ENCODE data around the gene SLC24A4. TPM values are rescaled to one million over a fixed set of nuclear protein-coding genes. Genes with fewer than 3 reads are reported as not detected.

Gene SLC24A4
- total RNA-seq, 1 experiment from 2014 or later = not detected

GRCh38 chr14:92529903-92530302 lies 206.9 kb downstream of the SLC24A4 start:
- H3K27ac ChIP-seq (ENCODE audit: low read length) = no peak overlapping the region
- no TSS peak for BruUV-seq (replicated peaks)
- intact Hi-C loops (cut with micrococcal nuclease) = no loop called here
- H3K79me2 ChIP-seq (ENCODE audit: low read length) = no peaks in the 10 kb centered on the region
- H3K9ac ChIP-seq (ENCODE audit: low read length) = no peak overlapping the region
- no peaks in the 10 kb centered on the region for H3K27me3 ChIP-seq (ENCODE audit: low read length)
- no peaks in the 10 kb centered on the region for H4K20me1 ChIP-seq (ENCODE audit: low read length)
- DNase-seq (peak; percentile 18), ATAC-seq (no peak)
- no peaks in the 10 kb centered on the region for H3F3A ChIP-seq (ENCODE audit: low read length, unreplicated experiment)
- no peak for TF ChIP-seq EZH2 (IDR thresholded peaks at IDR 0.05; ENCODE audit: low read length, unreplicated experiment)
- no peak for TF ChIP-seq EZH2phosphoT487 (IDR thresholded peaks at IDR 0.05; ENCODE audit: borderline replicate concordance, low read length)
- no peak for TF ChIP-seq CTCF (conservative IDR thresholded peaks at IDR 0.05; ENCODE audit: low read depth, low read length)
- no peaks in the 10 kb centered on the region for H3K9me3 ChIP-seq (ENCODE audit: low read length)
- ChIA-PET POLR2A (ENCODE audit: unreplicated experiment) (no interaction called here), CTCF (no interaction called here)
- H3K4me3 ChIP-seq (ENCODE audit: low read length) = no peak overlapping the region
- no peaks in the 10 kb centered on the region for H3K36me3 ChIP-seq (ENCODE audit: low read depth, low read length)
- no peak overlapping the region for H3K4me2 ChIP-seq (ENCODE audit: low read length)
- no peaks in the 10 kb centered on the region for H3K9me2 ChIP-seq (replicated peaks; ENCODE audit: low read length)
- H3K4me1 ChIP-seq (ENCODE audit: insufficient read depth, low read length) = no peaks in the 10 kb centered on the region
- H2AFZ ChIP-seq (ENCODE audit: low read length) = no peak overlapping the region

- intact Hi-C loops (cut with micrococcal nuclease) = no loop called here
- DNase-seq (no peak), ATAC-seq (no peak)
- Histone ChIP-seq H2AFZ (ENCODE audit: low read length) (no peak overlapping the region), H3K4me2 (ENCODE audit: low read length) (no peak overlapping the region), H3K9ac (ENCODE audit: low read length) (no peak overlapping the region), H3K9me3 (ENCODE audit: low read length) (no peaks in the 10 kb centered on the region), H3K4me1 (ENCODE audit: insufficient read depth, low read length) (no peaks in the 10 kb centered on the region; the same call in 1 of the 2 replicates), H3K4me3 (ENCODE audit: low read length) (no peak overlapping the region), H3K27ac (ENCODE audit: low read length) (no peak overlapping the region), H3K36me3 (ENCODE audit: low read depth, low read length) (no peaks in the 10 kb centered on the region), H3F3A (ENCODE audit: low read length, unreplicated experiment) (no peaks in the 10 kb centered on the region), H3K9me2 (replicated peaks; ENCODE audit: low read length) (no peaks in the 10 kb centered on the region), H3K27me3 (ENCODE audit: low read length) (no peaks in the 10 kb centered on the region), H4K20me1 (ENCODE audit: low read length) (no peaks in the 10 kb centered on the region), H3K79me2 (ENCODE audit: low read length) (no peaks in the 10 kb centered on the region)
- CTCF ChIA-PET = no interaction called here
- BruUV-seq (replicated peaks) = no TSS peak
- POLR2A ChIA-PET (ENCODE audit: unreplicated experiment) = no interaction called here
- no peak for TF ChIP-seq EZH2 (IDR thresholded peaks at IDR 0.05; ENCODE audit: low read length, unreplicated experiment)
- TF ChIP-seq EZH2phosphoT487 (IDR thresholded peaks at IDR 0.05; ENCODE audit: borderline replicate concordance, low read length) = no peak
- no peak for TF ChIP-seq CTCF (conservative IDR thresholded peaks at IDR 0.05; ENCODE audit: low read depth, low read length)
Measured at GRCh38 chr14:92531106-92531873, 208.3 kb downstream of the SLC24A4 start.

- DNase-seq = no peak
- Histone ChIP-seq H3K9me3 (ENCODE audit: low read length) (no peaks in the 10 kb centered on the region), H2AFZ (ENCODE audit: low read length) (no peak overlapping the region), H3K27ac (ENCODE audit: low read length) (no peak overlapping the region), H3K4me1 (ENCODE audit: insufficient read depth, low read length) (no peaks in the 10 kb centered on the region; the same call in 1 of the 2 replicates), H4K20me1 (ENCODE audit: low read length) (no peaks in the 10 kb centered on the region), H3K79me2 (ENCODE audit: low read length) (no peaks in the 10 kb centered on the region), H3K36me3 (ENCODE audit: low read depth, low read length) (no peaks in the 10 kb centered on the region), H3K9ac (ENCODE audit: low read length) (no peak overlapping the region), H3K27me3 (ENCODE audit: low read length) (no peaks in the 10 kb centered on the region), H3K9me2 (replicated peaks; ENCODE audit: low read length) (no peaks in the 10 kb centered on the region), H3K4me3 (ENCODE audit: low read length) (no peak overlapping the region), H3F3A (ENCODE audit: low read length, unreplicated experiment) (no peaks in the 10 kb centered on the region), H3K4me2 (ENCODE audit: low read length) (no peak overlapping the region)
- ChIA-PET POLR2A (ENCODE audit: unreplicated experiment) (no interaction called here), CTCF (no interaction called here)
- no peak for ATAC-seq
- intact Hi-C loops (cut with micrococcal nuclease) = no loop called here
- no peak for TF ChIP-seq EZH2 (IDR thresholded peaks at IDR 0.05; ENCODE audit: low read length, unreplicated experiment)
- TF ChIP-seq EZH2phosphoT487 (IDR thresholded peaks at IDR 0.05; ENCODE audit: borderline replicate concordance, low read length) = no peak
- TF ChIP-seq CTCF (conservative IDR thresholded peaks at IDR 0.05; ENCODE audit: low read depth, low read length) = no peak
- no TSS peak for BruUV-seq (replicated peaks)
Measured at GRCh38 chr14:92532490-92533163, 209.7 kb downstream of the SLC24A4 start.
